SK-N-SH treated with all-trans-retinoic acid at 6 μM for 48 hours (cell line): Measurements from ENCODE around the gene LRRC43.

Experiments
- ATAC-seq: fragments of 200-7000 bp; cut with Tn5 transposase; 3 replicates; pipeline ENCODE4 v1.9.1; 2020; ENCODE audit warnings: mild to moderate bottlenecking, moderate library complexity
- ARNTL ChIP-seq: fragments of 450-650 bp; formaldehyde crosslinking; IDR thresholded peaks from 2 replicates; pipeline ENCODE4 v1.5.0; 2020; ENCODE audit warnings: low read depth, mild to moderate bottlenecking, moderate library complexity, borderline replicate concordance
- BACH2 ChIP-seq: fragments of 250-450 bp; sonication (Bioruptor Pico); IDR thresholded peaks from 2 replicates; pipeline ENCODE4 v1.9.0; 2021; ENCODE audit warnings: mild to moderate bottlenecking, borderline replicate concordance
- CREB5 ChIP-seq: fragments of 250-450 bp; sonication (Bioruptor Pico); IDR thresholded peaks from 2 replicates; pipeline ENCODE4 v1.5.1; 2020; ENCODE audit warnings: low read depth, mild to moderate bottlenecking, moderate library complexity
- CSDC2 ChIP-seq: fragments of 250-450 bp; sonication (Bioruptor Pico); IDR thresholded peaks from 2 replicates; pipeline ENCODE4 v1.5.0; 2020; ENCODE audit warnings: mild to moderate bottlenecking, moderate library complexity
- CSRNP3 ChIP-seq: fragments of 250-450 bp; sonication (Bioruptor Pico); IDR thresholded peaks from 2 replicates; pipeline ENCODE4 v1.5.1; 2021; ENCODE audit warnings: mild to moderate bottlenecking, moderate library complexity
- ESRRG ChIP-seq: fragments of 250-450 bp; sonication (Bioruptor Pico); IDR thresholded peaks from 2 replicates; pipeline ENCODE4 v1.6.1; 2021; ENCODE audit warnings: mild to moderate bottlenecking
- GLIS3 ChIP-seq: fragments of 250-450 bp; sonication (Bioruptor Pico); IDR thresholded peaks from 2 replicates; pipeline ENCODE4 v1.5.0; 2020; ENCODE audit warnings: mild to moderate bottlenecking, moderate library complexity
- OSR1 ChIP-seq: fragments of 250-450 bp; sonication (Bioruptor Pico); IDR thresholded peaks from 2 replicates; pipeline ENCODE4 v1.8.0; 2022; ENCODE audit warnings: moderate library complexity, mild to moderate bottlenecking, inconsistent platforms
- PATZ1 ChIP-seq: fragments of 250-450 bp; sonication (Bioruptor Pico); IDR thresholded peaks from 2 replicates; pipeline ENCODE4 v1.8.0; 2020; ENCODE audit warnings: mild to moderate bottlenecking, moderate library complexity, borderline replicate concordance
- POU6F1 ChIP-seq: fragments of 250-450 bp; sonication (Bioruptor Pico); IDR thresholded peaks from 2 replicates; pipeline ENCODE4 v1.8.0; 2021; ENCODE audit warnings: low read depth, mild to moderate bottlenecking, moderate library complexity, borderline replicate concordance
- PPARA ChIP-seq: fragments of 250-450 bp; sonication (Bioruptor Pico); IDR thresholded peaks from 2 replicates; pipeline ENCODE4 v1.5.0; 2020; ENCODE audit warnings: mild to moderate bottlenecking, borderline replicate concordance
- RARB ChIP-seq: fragments of 250-450 bp; sonication (Bioruptor Pico); IDR thresholded peaks from 2 replicates; pipeline ENCODE4 v1.8.0; 2021; ENCODE audit warnings: mild to moderate bottlenecking, moderate library complexity
- SNAI2 ChIP-seq: fragments of 250-450 bp; sonication (Bioruptor Pico); IDR thresholded peaks from 2 replicates; pipeline ENCODE4 v1.5.0; 2020; ENCODE audit warnings: mild to moderate bottlenecking, moderate library complexity
- TCF4 ChIP-seq: fragments of 250-450 bp; sonication (Bioruptor Pico); IDR thresholded peaks from 2 replicates; pipeline ENCODE4 v1.8.0; 2021; ENCODE audit warnings: mild to moderate bottlenecking, moderate library complexity, borderline replicate concordance
- TOX ChIP-seq: fragments of 250-450 bp; sonication (Bioruptor Pico); IDR thresholded peaks from 2 replicates; pipeline ENCODE4 v1.8.0; 2021; ENCODE audit warnings: mild to moderate bottlenecking, moderate library complexity, borderline replicate concordance
- TSHZ2 ChIP-seq: fragments of 250-450 bp; sonication (Bioruptor Pico); IDR thresholded peaks from 2 replicates; pipeline ENCODE4 v1.5.0; 2020; ENCODE audit warnings: mild to moderate bottlenecking, moderate library complexity
- ZC3H10 ChIP-seq: fragments of 250-450 bp; sonication (Bioruptor Pico); IDR thresholded peaks from 2 replicates; pipeline ENCODE4 v1.5.1; 2021; ENCODE audit warnings: mild to moderate bottlenecking, moderate library complexity
- ZFP3 ChIP-seq: fragments of 250-450 bp; sonication (Bioruptor Pico); IDR thresholded peaks from 2 replicates; pipeline ENCODE4 v1.5.0; 2020; ENCODE audit warnings: mild to moderate bottlenecking, moderate library complexity
- ZFP30 ChIP-seq: fragments of 450-650 bp; formaldehyde crosslinking; IDR thresholded peaks from 2 replicates; pipeline ENCODE4 v1.5.0; 2022; ENCODE audit warnings: mild to moderate bottlenecking, moderate library complexity
- ZNF565 ChIP-seq: fragments of 450-650 bp; formaldehyde crosslinking; conservative IDR thresholded peaks from 2 replicates; pipeline ENCODE4 v1.5.0; 2020; ENCODE audit warnings: low read depth, mild to moderate bottlenecking, moderate library complexity
- ZNF70 ChIP-seq: fragments of 450-650 bp; formaldehyde crosslinking; IDR thresholded peaks from 2 replicates; pipeline ENCODE4 v1.5.0; 2020; ENCODE audit warnings: mild to moderate bottlenecking, moderate library complexity
- ZNF8 ChIP-seq: fragments of 450-650 bp; formaldehyde crosslinking; IDR thresholded peaks from 2 replicates; pipeline ENCODE4 v1.5.0; 2020; ENCODE audit warnings: mild to moderate bottlenecking, moderate library complexity

LRRC43 gene

GRCh38 chr12:122168492-122168891 is 14.4 kb upstream of the LRRC43 start (continued):
- no peak for TF ChIP-seq TSHZ2

- TF ChIP-seq RARB = no peak
- no peak for TF ChIP-seq BACH2 (CRISPR knock-in tag)
- no peak for TF ChIP-seq ZFP30 (CRISPR knock-in tag)
- no peak for TF ChIP-seq ZC3H10
- TF ChIP-seq ARNTL = no peak
- no peak for TF ChIP-seq ZNF565 (CRISPR knock-in tag)
- no peak for TF ChIP-seq OSR1 (CRISPR knock-in tag)
- TF ChIP-seq CSRNP3 (CRISPR knock-in tag) = no peak
- TF ChIP-seq TSHZ2 = no peak
- TF ChIP-seq ESRRG (CRISPR knock-in tag) = no peak
- no peak for TF ChIP-seq POU6F1 (CRISPR knock-in tag)
- no peak for TF ChIP-seq CREB5 (CRISPR knock-in tag)
- TF ChIP-seq PPARA (CRISPR knock-in tag) = no peak
- no peak for TF ChIP-seq TCF4 (CRISPR knock-in tag)
- no peak for TF ChIP-seq GLIS3
- no peak for TF ChIP-seq ZNF70
- no peak for TF ChIP-seq ZFP3 (CRISPR knock-in tag)
- TF ChIP-seq ZNF8 (CRISPR knock-in tag) = no peak
- no peak for TF ChIP-seq SNAI2 (CRISPR knock-in tag)
- no peak for TF ChIP-seq CSDC2 (CRISPR knock-in tag)
- ATAC-seq = no peak
Measured at GRCh38 chr12:122171399-122171798, 11.5 kb upstream of the LRRC43 start.

GRCh38 chr12:122172262-122172939 is 10.5 kb upstream of the LRRC43 start:
- no peak for ATAC-seq
- TF ChIP-seq PATZ1 (CRISPR knock-in tag) = no peak
- no peak for TF ChIP-seq POU6F1 (CRISPR knock-in tag)
- no peak for TF ChIP-seq ZFP3 (CRISPR knock-in tag)
- no peak for TF ChIP-seq BACH2 (CRISPR knock-in tag)
- no peak for TF ChIP-seq RARB
- TF ChIP-seq ZNF70 = no peak
- TF ChIP-seq TCF4 (CRISPR knock-in tag) = no peak
- no peak for TF ChIP-seq ZFP30 (CRISPR knock-in tag)
- TF ChIP-seq OSR1 (CRISPR knock-in tag) = no peak
- no peak for TF ChIP-seq TOX (CRISPR knock-in tag)
- no peak for TF ChIP-seq PPARA (CRISPR knock-in tag)
- no peak for TF ChIP-seq CSDC2 (CRISPR knock-in tag)
- TF ChIP-seq CREB5 (CRISPR knock-in tag) = no peak
- TF ChIP-seq ZNF8 (CRISPR knock-in tag) = no peak
- no peak for TF ChIP-seq ARNTL
